ENCODE data around the gene HRH1. TPM values are rescaled to one million over a fixed set of nuclear protein-coding genes. Genes with fewer than 3 reads are reported as not detected.
"Not testable (repeated sequence)": the region's sequence is repeated elsewhere in the genome, so short reads cannot be mapped to it uniquely, and the experiment has no call there.

Gene HRH1, protein sequence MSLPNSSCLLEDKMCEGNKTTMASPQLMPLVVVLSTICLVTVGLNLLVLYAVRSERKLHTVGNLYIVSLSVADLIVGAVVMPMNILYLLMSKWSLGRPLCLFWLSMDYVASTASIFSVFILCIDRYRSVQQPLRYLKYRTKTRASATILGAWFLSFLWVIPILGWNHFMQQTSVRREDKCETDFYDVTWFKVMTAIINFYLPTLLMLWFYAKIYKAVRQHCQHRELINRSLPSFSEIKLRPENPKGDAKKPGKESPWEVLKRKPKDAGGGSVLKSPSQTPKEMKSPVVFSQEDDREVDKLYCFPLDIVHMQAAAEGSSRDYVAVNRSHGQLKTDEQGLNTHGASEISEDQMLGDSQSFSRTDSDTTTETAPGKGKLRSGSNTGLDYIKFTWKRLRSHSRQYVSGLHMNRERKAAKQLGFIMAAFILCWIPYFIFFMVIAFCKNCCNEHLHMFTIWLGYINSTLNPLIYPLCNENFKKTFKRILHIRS
- total RNA-seq (2014; rRNA removed; shearing (Covaris generic)), result not detected in 2 replicates

- peak; percentile 81 for DNase-seq
- peak within 1 kb of the TSS; percentile 42 for H3K4me3 ChIP-seq (ENCODE audit: insufficient read depth, low read depth, low read length)
- H3K36me3 ChIP-seq (replicated peaks; ENCODE audit: control insufficient read depth, insufficient read depth, low read length), result no peaks in the 10 kb centered on the region
- H3K27me3 ChIP-seq (ENCODE audit: control insufficient read depth, insufficient read depth, low read length), result peaks cover 44% of the 10 kb centered on the region
Measured at GRCh38 chr3:11154036-11154952, at the start of gene HRH1. Gene HRH1, plus strand, starts transcription at chr3:11154493. Its CDS starts 104,545 bp downstream, at chr3:11259038.

GRCh38 chr3:11113316-11113715, 41.0 kb upstream of the HRH1 start:
- DNase-seq; H3K27me3 ChIP-seq (ENCODE audit: control insufficient read depth, insufficient read depth, low read length); H3K36me3 ChIP-seq (replicated peaks; ENCODE audit: control insufficient read depth, insufficient read depth, low read length); H3K4me3 ChIP-seq (ENCODE audit: insufficient read depth, low read depth, low read length): not testable (repeated sequence)

- no peak for DNase-seq
- Histone ChIP-seq H3K4me3 (ENCODE audit: insufficient read depth, low read depth, low read length) (no peak overlapping the region), H3K27me3 (ENCODE audit: control insufficient read depth, insufficient read depth, low read length) (no peaks in the 10 kb centered on the region), H3K36me3 (replicated peaks; ENCODE audit: control insufficient read depth, insufficient read depth, low read length) (no peaks in the 10 kb centered on the region)
Measured at GRCh38 chr3:11115548-11115947, 38.7 kb upstream of the HRH1 start.

DNA sequence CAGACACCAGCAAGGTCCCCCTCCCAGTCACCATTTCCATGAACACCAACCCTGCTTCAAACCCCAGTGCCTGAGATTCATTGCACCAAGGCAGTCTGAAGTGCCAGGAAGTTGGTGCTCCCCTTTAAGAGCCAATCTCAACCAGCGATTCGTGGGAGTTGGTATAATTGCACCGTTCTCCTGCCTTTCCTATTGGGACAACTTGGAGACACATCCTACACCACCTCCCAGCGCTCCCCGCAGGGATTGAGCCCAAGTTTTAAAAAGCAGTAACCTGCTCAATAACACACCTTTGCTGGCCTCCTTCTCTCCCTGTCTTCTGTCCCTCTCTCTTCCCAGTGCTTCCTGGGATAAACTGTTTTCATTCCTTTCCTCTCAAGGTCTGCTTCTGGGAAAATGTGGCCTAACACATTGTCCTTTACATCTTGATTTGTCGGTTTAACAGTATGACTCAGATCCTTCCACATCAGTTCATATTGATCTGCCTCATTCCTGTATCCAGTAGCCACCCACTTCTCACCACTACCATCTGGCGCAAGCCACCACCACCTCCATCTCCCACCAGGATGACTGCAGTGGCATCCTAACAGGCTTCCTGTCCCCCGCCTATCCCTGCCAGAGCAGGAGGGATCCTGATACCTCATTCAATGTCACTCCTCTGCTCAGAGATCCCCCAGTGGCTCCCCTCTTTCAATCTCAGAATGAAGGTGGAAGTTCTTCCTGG, 37.8 kb upstream of the HRH1 start:
- H3K36me3 ChIP-seq (replicated peaks; ENCODE audit: control insufficient read depth, insufficient read depth, low read length), result no peaks in the 10 kb centered on the region
- H3K4me3 ChIP-seq (ENCODE audit: insufficient read depth, low read depth, low read length), result no peak overlapping the region
- no peaks in the 10 kb centered on the region for H3K27me3 ChIP-seq (ENCODE audit: control insufficient read depth, insufficient read depth, low read length)
- no peak for DNase-seq

GRCh38 chr3:11117591-11117990, 36.7 kb upstream of the HRH1 start:
- Histone ChIP-seq H3K4me3 (ENCODE audit: insufficient read depth, low read depth, low read length) (no peak overlapping the region), H3K36me3 (replicated peaks; ENCODE audit: control insufficient read depth, insufficient read depth, low read length) (no peaks in the 10 kb centered on the region), H3K27me3 (ENCODE audit: control insufficient read depth, insufficient read depth, low read length) (no peaks in the 10 kb centered on the region)
- no peak for DNase-seq

GRCh38 chr3:11118181-11118682, 36.1 kb upstream of the HRH1 start:
- no peak overlapping the region for H3K4me3 ChIP-seq (ENCODE audit: insufficient read depth, low read depth, low read length)
- H3K36me3 ChIP-seq (replicated peaks; ENCODE audit: control insufficient read depth, insufficient read depth, low read length), result no peaks in the 10 kb centered on the region
- no peaks in the 10 kb centered on the region for H3K27me3 ChIP-seq (ENCODE audit: control insufficient read depth, insufficient read depth, low read length)
- DNase-seq, result no peak

- no peak overlapping the region for H3K4me3 ChIP-seq (ENCODE audit: insufficient read depth, low read depth, low read length)
- peak; percentile 46 for DNase-seq
- no peaks in the 10 kb centered on the region for H3K27me3 ChIP-seq (ENCODE audit: control insufficient read depth, insufficient read depth, low read length)
- no peaks in the 10 kb centered on the region for H3K36me3 ChIP-seq (replicated peaks; ENCODE audit: control insufficient read depth, insufficient read depth, low read length)
Measured at GRCh38 chr3:11120091-11120805, 34.0 kb upstream of the HRH1 start.

DNA sequence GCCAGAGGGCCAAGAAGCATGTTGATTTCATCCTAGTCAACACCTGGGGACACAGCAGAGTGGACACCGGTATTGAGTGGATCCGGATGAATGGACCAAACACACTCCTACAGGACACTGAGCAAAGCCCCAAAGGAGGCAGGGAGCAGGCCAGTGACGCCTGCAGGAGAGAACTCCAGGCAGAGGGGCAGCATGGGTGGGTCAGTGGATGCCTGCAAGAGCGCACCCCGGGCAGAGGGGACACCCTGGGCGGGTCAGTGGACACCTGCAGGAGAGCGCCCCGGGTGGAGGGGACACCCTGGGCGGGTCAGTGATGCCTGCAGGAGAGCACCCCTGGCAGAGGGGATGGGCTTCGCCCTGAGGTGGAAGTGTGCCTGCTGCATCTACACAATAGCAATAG, 27.6 kb upstream of the HRH1 start:
- H3K36me3 ChIP-seq (replicated peaks; ENCODE audit: control insufficient read depth, insufficient read depth, low read length), result no peaks in the 10 kb centered on the region
- no peak for DNase-seq
- no peaks in the 10 kb centered on the region for H3K27me3 ChIP-seq (ENCODE audit: control insufficient read depth, insufficient read depth, low read length)
- H3K4me3 ChIP-seq (ENCODE audit: insufficient read depth, low read depth, low read length), result no peak overlapping the region

- no peak overlapping the region for H3K4me3 ChIP-seq (ENCODE audit: insufficient read depth, low read depth, low read length)
- DNase-seq, result no peak
- H3K36me3 ChIP-seq (replicated peaks; ENCODE audit: control insufficient read depth, insufficient read depth, low read length), result no peaks in the 10 kb centered on the region
- no peaks in the 10 kb centered on the region for H3K27me3 ChIP-seq (ENCODE audit: control insufficient read depth, insufficient read depth, low read length)
Measured at GRCh38 chr3:11128682-11129632, 25.3 kb upstream of the HRH1 start.

- Histone ChIP-seq H3K4me3 (ENCODE audit: insufficient read depth, low read depth, low read length) (no peak overlapping the region), H3K27me3 (ENCODE audit: control insufficient read depth, insufficient read depth, low read length) (no peaks in the 10 kb centered on the region), H3K36me3 (replicated peaks; ENCODE audit: control insufficient read depth, insufficient read depth, low read length) (no peaks in the 10 kb centered on the region)
- DNase-seq, result no peak
Measured at GRCh38 chr3:11130385-11130784, 23.9 kb upstream of the HRH1 start.

DNA sequence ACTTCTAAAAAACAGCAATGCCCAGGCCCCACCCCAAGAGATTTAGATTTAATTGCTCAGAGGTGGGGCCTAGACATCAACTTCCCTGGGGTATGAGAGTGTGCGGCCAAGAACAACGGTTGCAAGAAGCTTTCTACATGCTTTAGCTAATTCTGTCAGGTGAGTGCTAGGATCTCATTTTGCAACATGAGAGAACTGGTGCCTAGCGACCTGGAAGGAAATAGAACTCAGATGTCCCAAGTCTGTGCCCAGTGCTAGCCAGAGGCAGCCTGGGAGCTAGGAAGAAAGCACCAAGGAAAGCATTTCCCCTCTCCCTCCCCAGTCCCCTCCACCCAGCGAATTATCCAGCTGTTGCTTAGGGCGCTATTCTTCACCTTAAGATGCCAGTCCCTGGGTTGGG, 22.9 kb upstream of the HRH1 start:
- Histone ChIP-seq H3K4me3 (ENCODE audit: insufficient read depth, low read depth, low read length) (no peak overlapping the region), H3K36me3 (replicated peaks; ENCODE audit: control insufficient read depth, insufficient read depth, low read length) (no peaks in the 10 kb centered on the region), H3K27me3 (ENCODE audit: control insufficient read depth, insufficient read depth, low read length) (no peaks in the 10 kb centered on the region)
- no peak for DNase-seq

DNA sequence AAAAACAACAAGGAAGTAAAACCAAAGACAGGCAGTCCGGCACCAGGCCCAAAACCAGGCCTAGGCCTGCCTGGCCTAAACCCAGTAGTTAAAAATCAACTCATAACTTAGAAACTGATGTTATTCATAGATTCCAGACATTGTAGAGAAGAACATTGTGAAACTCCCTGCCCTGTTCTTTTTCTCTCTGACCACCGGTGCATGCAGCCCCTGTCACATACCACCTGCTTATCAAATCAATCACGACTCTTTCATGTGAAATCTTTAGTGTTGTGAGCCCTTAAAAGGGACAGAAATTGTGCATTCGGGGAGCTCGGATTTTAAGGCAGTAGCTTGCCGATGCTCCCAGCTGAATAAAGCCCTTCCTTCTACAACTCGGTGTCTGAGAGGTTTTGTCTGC, 22.4 kb upstream of the HRH1 start:
- not testable (repeated sequence) for H3K27me3 ChIP-seq (ENCODE audit: control insufficient read depth, insufficient read depth, low read length); DNase-seq; H3K36me3 ChIP-seq (replicated peaks; ENCODE audit: control insufficient read depth, insufficient read depth, low read length); H3K4me3 ChIP-seq (ENCODE audit: insufficient read depth, low read depth, low read length)

GRCh38 chr3:11132861-11133260, 21.4 kb upstream of the HRH1 start:
- no peak for DNase-seq
- Histone ChIP-seq H3K4me3 (ENCODE audit: insufficient read depth, low read depth, low read length) (no peak overlapping the region), H3K36me3 (replicated peaks; ENCODE audit: control insufficient read depth, insufficient read depth, low read length) (no peaks in the 10 kb centered on the region), H3K27me3 (ENCODE audit: control insufficient read depth, insufficient read depth, low read length) (no peaks in the 10 kb centered on the region)

Data from H7 (cell line).